Stimulated activated naive CD8-positive, alpha-beta T cell treated with anti-CD3 and anti-CD28 coated beads, Interleukin-15, Interleukin-2, amounts not matched to agents 100 ng/mL and 50 ng/mL, for 24 hours (primary cell): Measurements from ENCODE around the gene EIF3A.

Experiments
- H3K27ac Mint-ChIP-seq: one replicate; pipeline ENCODE4 v1.8.0; 2021; ENCODE audit warnings: mild to moderate bottlenecking, mixed read lengths
- H3K27me3 Mint-ChIP-seq: one replicate; pipeline ENCODE4 v1.8.0; 2021; ENCODE audit warnings: mixed read lengths
- H3K36me3 Mint-ChIP-seq: one replicate; pipeline ENCODE4 v1.8.0; 2021; ENCODE audit warnings: low read depth, mixed read lengths
- H3K4me1 Mint-ChIP-seq: one replicate; pipeline ENCODE4 v1.8.0; 2021; ENCODE audit warnings: low read depth, mixed read lengths
- H3K4me3 Mint-ChIP-seq: one replicate; pipeline ENCODE4 v1.8.0; 2021; ENCODE audit warnings: mild to moderate bottlenecking, mixed read lengths
- H3K9me3 Mint-ChIP-seq: one replicate; pipeline ENCODE4 v1.8.0; 2021; ENCODE audit warnings: mixed read lengths

The EIF3A gene

DNA sequence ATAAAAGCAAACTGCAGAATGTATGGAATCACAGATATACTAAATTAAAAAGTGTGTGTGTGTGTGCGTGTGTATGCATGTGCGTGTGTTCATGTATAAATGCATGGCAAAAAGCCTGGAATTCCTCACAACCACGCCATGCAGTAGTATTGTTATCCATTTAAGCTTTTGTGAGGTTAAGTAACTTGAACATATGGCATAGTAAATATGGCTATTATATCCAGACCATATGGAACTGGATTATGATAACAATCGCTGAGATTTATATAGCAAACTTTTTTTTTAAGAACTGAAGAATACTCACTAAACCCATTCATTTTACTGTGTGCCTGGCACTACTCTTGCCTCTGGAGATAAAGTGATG is 73.4 kb downstream of the EIF3A start:
- H3K4me3 Mint-ChIP-seq, result no peak overlapping the region
- no peaks in the 10 kb centered on the region for H3K4me1 Mint-ChIP-seq
- no peaks in the 10 kb centered on the region for H3K9me3 Mint-ChIP-seq
- H3K27ac Mint-ChIP-seq, result no peak overlapping the region
- no peaks in the 10 kb centered on the region for H3K36me3 Mint-ChIP-seq
- peaks cover 22% of the 10 kb centered on the region for H3K27me3 Mint-ChIP-seq

DNA sequence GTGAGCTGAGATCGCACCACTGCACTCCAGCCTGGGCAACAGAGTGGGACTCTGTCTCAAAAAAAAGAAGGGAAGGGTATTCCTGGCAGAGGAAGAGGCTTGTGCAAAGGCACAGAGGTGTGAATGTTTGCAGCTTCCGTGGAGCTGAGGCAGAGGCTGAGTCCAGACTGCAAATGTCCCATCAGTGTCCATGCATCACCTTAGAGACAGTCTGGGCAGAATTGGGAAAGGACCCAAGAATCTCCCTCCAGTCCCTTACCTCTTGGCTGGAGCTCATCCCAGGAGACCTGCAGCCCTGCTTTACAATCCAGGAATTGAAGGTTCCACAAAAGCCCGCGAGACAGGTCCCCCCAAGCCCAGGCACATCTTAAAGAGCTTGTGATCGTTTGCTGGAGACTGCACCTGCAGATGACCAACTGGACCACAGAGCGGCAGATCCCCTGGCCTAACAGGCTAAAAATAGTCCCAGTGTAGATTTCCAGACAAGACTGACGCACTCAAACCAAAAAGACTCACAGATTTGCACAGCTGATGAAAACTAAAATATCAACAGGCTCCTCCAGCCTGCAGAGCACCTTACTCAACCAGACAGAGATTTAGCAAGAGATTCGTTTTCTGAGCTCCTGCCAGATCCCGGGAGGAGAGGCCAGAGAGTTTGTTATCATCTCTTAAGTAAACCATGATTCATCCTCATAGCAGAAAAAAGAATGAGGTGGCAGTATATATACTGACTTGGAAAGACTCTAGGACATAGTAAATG is 74.0 kb downstream of the EIF3A start:
- Mint-ChIP-seq H3K4me3 (no peak overlapping the region), H3K9me3 (no peaks in the 10 kb centered on the region), H3K27me3 (peaks cover 27% of the 10 kb centered on the region), H3K36me3 (no peaks in the 10 kb centered on the region), H3K4me1 (no peaks in the 10 kb centered on the region), H3K27ac (no peak overlapping the region)

DNA sequence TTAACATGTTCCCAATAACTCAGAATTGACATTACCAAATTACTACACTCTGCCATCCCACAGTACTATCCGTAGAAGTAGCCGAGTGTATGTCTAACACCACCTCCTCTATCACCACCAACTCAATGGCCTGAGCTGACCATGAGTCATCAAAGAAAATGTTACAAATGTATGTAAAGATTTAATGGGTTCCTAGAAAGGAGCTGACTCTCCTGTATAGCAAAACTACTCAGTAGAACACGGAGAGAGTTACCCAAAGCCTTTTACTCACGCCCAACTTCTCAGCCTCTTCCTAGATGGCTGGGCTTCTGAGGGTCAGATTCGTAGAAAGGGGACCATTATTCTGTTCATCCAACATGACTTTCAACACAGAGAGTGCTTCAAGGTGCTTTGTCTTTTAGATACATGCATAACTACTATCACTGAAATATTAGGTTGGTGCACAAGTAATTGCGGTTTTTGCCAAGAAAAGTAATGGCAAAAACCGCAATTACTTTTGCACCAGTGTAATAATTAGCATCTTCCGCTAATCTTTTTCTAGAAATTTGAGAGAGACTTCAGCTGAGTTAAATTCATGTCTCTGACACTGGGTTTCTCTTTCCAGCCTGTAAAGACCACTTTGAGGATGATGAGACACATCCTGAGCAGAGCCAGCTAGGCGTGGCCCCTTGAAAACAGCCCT is 75.1 kb downstream of the EIF3A start:
- H3K4me3 Mint-ChIP-seq, result no peak overlapping the region
- H3K9me3 Mint-ChIP-seq, result no peaks in the 10 kb centered on the region
- H3K36me3 Mint-ChIP-seq, result no peaks in the 10 kb centered on the region
- peaks cover 19% of the 10 kb centered on the region for H3K27me3 Mint-ChIP-seq
- H3K4me1 Mint-ChIP-seq, result no peaks in the 10 kb centered on the region
- H3K27ac Mint-ChIP-seq, result no peak overlapping the region

DNA sequence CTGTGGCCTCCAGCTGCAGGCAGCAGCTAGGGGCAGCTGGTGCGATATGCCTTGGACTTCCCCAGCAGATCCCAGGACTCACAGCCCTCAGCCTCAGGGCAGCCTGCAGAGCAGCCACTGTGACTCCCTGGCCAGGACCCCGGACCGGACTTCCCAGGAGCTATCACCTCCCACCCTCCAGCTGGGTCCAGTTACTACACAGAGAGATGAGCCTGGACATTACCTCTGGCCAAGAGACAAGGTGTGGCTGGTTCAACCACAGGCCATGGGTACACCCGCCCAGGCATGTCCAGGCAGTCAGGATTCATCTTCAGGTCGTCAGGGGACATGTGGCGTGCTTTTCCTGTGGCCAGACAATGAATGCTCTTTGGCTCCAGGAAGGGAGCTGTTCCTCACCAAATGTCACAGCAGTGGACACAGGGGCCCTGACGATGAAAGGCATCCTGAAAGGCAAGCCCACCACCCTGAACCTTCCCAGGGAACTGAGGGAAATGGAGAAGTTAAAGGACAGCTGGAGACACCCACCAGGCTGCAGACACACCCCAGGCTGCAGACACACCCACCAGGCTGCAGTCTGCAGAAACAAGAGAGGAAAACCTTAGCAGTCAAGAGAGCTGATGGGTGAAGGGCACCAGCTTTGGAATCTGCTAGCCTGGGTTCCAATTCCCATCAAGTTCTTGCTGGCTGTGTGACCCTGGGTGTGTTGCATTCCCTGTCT is 76.9 kb downstream of the EIF3A start:
- H3K4me3 Mint-ChIP-seq, result no peak overlapping the region
- peaks cover 27% of the 10 kb centered on the region for H3K27me3 Mint-ChIP-seq
- H3K27ac Mint-ChIP-seq, result no peak overlapping the region
- no peaks in the 10 kb centered on the region for H3K4me1 Mint-ChIP-seq
- no peaks in the 10 kb centered on the region for H3K36me3 Mint-ChIP-seq
- H3K9me3 Mint-ChIP-seq, result no peaks in the 10 kb centered on the region

DNA sequence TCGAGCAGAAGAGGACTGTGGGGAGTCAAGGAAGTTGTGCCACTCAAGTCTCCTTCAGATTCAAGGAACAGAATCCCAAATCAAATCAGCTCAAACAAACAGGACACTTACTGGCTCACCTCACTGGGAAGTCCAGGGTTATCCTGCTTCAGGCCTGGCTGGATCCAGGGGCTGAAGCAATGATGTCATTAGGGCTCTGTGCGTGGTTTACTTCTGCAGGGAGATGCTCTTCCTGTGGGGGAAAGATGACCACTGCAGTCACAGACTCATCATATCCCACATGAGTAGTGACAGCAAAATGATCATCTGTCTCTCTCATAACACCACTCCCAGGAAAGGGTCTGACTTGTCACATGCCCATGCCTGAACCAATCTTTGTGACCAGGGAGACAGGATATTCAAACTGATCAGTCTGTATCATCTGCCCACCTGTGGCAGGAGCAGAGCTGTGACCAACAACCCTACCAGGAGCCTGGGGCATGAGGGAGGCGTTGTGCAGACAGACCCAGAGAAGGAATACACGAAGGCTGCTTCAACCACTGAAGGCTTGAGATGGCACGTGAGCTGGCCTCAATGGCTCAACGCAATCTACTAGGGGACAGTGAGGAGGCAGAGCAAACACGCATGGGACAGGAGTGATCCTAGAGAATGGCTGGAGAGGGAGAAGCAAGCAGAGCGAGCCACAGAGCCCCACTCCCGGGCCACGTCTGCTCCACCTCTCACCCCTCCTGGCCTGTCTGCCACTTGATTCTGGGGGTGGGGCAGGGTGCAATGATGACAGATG is 78.7 kb downstream of the EIF3A start:
- no peaks in the 10 kb centered on the region for H3K36me3 Mint-ChIP-seq
- H3K4me1 Mint-ChIP-seq, result no peaks in the 10 kb centered on the region
- no peak overlapping the region for H3K4me3 Mint-ChIP-seq
- H3K9me3 Mint-ChIP-seq, result no peaks in the 10 kb centered on the region
- peaks cover 27% of the 10 kb centered on the region for H3K27me3 Mint-ChIP-seq
- no peak overlapping the region for H3K27ac Mint-ChIP-seq

DNA sequence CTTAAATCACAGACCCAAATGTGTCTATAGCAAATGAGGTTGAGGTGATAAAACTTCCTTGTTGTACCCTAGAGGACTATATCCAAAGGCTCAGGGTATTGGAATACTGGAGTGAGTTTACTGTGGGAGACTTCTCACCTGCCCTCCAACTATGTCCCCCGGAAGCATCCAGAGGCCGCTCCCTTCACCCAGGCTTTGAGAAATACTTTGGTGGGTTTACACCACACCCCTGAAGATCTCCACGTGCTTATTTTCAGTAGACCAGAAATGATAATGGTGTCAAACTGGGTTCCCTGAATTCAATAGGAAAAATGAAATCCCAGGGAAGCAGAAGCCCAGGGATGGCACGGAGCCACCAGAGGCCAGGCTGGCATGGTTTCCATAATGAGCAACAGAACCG is 82.4 kb downstream of the EIF3A start:
- Mint-ChIP-seq H3K9me3 (no peaks in the 10 kb centered on the region), H3K4me3 (no peak overlapping the region), H3K4me1 (no peaks in the 10 kb centered on the region), H3K27ac (no peak overlapping the region), H3K36me3 (no peaks in the 10 kb centered on the region), H3K27me3 (peaks cover 16% of the 10 kb centered on the region)

DNA sequence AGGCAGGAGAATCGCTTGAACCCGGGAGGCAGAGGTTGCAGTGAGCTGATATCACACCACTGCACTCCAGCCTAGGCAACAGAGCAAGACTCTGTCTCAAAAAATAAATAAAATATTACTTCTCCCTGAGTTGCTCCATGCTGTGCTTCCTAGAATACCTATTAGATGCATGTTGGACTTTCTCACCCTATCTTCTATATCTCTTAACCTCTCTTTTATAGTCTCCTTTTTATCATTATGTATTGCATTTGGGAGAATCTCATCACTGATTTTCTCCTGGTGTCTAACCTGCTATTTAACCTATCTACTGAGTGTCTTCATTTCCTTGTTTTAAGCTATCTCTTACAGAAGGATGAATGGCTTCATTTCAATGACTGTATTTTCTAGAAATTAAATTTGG is 83.2 kb downstream of the EIF3A start:
- H3K27ac Mint-ChIP-seq, result no peak overlapping the region
- peaks cover 16% of the 10 kb centered on the region for H3K27me3 Mint-ChIP-seq
- no peak overlapping the region for H3K4me3 Mint-ChIP-seq
- no peaks in the 10 kb centered on the region for H3K4me1 Mint-ChIP-seq
- H3K36me3 Mint-ChIP-seq, result no peaks in the 10 kb centered on the region
- no peaks in the 10 kb centered on the region for H3K9me3 Mint-ChIP-seq

DNA sequence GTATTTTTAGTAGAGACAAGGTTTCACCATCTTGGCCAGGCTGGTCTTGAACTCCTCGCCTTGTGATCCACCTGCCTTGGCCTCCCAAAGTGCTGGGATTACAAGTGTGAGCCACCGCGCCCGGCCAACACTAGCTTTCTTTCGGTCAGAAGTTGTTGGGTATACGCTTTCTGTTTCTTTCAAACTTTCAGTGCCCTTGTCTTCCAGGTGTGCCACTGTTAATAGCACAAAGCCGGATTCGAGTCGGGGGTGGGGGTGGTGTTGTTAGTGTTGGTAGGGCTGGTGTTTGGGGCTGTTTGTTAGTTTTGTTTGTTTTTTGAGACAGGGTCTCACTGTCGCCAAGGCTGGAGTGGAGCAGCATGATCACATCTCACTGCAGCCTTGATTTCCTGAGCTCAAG is 84.9 kb downstream of the EIF3A start:
- H3K27me3 Mint-ChIP-seq, result peaks cover 16% of the 10 kb centered on the region

DNA sequence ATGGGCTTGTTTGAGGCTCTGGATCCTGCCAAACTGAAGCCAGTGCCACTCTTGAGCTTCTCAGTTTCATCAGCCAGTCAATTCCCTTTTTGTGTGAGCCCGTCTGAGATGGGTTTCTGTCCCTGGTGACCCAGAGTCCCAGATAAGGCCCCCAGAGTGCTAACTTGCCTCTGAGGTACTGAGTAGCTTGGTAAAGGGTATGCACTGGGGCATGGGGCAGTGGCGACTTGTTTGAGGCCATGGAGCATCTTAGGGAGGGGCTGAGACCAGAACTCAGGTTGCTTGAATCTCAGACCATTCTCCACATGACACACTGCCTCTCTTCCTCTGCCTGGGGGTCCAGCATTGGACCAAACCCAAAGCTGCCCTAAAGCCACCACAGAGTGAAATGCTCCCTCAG is 86.3 kb downstream of the EIF3A start:
- Mint-ChIP-seq H3K36me3 (no peaks in the 10 kb centered on the region), H3K4me3 (no peak overlapping the region), H3K27me3 (peaks cover 8% of the 10 kb centered on the region), H3K27ac (no peak overlapping the region), H3K9me3 (no peaks in the 10 kb centered on the region), H3K4me1 (no peaks in the 10 kb centered on the region)

More for the DNA sequence above, 84.9 kb downstream of the EIF3A start:
- no peaks in the 10 kb centered on the region for H3K36me3 Mint-ChIP-seq
- H3K9me3 Mint-ChIP-seq, result no peaks in the 10 kb centered on the region
- H3K4me3 Mint-ChIP-seq, result no peak overlapping the region
- no peak overlapping the region for H3K27ac Mint-ChIP-seq
- no peaks in the 10 kb centered on the region for H3K4me1 Mint-ChIP-seq

DNA sequence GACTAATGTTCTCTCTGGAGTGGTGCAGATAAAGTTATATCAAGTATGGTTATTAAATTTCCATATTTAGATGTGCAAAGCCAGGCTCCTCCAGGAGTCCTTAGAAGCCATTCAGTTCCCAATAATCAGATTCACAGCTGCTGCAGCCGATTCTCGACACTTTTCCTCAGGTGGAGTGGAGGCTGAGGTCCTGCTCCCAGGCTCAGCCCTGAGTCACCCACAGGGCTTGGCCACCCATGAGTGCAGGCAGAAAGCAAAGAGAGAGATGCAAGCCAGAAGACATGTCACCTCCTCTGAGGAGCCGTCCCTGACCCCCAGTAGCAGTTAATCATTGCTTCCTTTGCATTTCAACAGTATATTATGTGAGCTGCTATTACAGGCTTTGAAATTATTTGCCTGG is 87.4 kb downstream of the EIF3A start:
- Mint-ChIP-seq H3K9me3 (peaks cover 4% of the 10 kb centered on the region), H3K27ac (no peak overlapping the region), H3K4me3 (no peak overlapping the region), H3K36me3 (no peaks in the 10 kb centered on the region), H3K27me3 (peaks cover 8% of the 10 kb centered on the region), H3K4me1 (no peaks in the 10 kb centered on the region)

DNA sequence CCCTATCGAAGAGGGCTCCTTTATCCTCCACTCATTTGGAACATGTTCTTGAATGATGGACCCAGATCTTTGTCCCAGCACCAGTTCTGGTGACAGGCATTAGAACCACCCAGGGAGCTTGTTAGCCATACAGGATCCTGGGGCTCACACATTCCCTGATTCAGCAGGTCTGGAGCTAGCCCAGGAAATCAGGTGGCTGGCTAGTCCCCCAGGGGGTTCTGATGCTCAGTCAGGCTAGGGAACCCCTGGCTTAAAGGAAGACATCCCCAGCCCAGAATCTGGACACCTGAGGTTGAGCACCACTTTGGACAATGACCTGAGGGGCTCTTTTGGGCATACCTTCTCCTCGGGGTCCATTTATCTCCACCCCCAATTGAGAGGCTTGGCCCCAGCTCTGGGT is 88.1 kb downstream of the EIF3A start:
- Mint-ChIP-seq H3K36me3 (no peaks in the 10 kb centered on the region), H3K27me3 (peaks cover 8% of the 10 kb centered on the region)

DNA sequence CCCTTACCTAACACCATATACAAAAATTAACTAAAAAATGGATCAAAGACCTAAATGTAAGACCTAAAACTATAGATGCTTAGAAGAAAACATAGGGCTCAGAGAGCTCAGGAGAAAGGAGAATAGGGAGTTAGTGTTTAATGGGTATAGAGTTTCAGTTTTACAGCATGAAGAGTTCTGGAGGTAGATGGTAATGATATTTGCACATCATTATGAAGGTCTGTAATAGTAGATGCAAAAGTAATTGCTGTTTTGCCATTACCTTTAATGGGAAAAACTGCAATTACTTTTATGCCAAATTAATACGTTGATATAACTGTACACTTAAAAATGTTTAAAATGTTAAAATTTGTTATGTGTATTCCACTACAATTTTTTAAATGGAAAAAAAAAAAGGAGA is 90.3 kb downstream of the EIF3A start:
- peaks cover 12% of the 10 kb centered on the region for H3K27me3 Mint-ChIP-seq
- H3K36me3 Mint-ChIP-seq, result no peaks in the 10 kb centered on the region
- peaks cover 6% of the 10 kb centered on the region for H3K4me1 Mint-ChIP-seq
- H3K27ac Mint-ChIP-seq, result no peak overlapping the region
- H3K9me3 Mint-ChIP-seq, result peaks cover 4% of the 10 kb centered on the region
- no peak overlapping the region for H3K4me3 Mint-ChIP-seq

More for the DNA sequence above, 88.1 kb downstream of the EIF3A start:
- no peak overlapping the region for H3K4me3 Mint-ChIP-seq
- H3K9me3 Mint-ChIP-seq, result peaks cover 4% of the 10 kb centered on the region
- H3K27ac Mint-ChIP-seq, result no peak overlapping the region
- no peaks in the 10 kb centered on the region for H3K4me1 Mint-ChIP-seq

DNA sequence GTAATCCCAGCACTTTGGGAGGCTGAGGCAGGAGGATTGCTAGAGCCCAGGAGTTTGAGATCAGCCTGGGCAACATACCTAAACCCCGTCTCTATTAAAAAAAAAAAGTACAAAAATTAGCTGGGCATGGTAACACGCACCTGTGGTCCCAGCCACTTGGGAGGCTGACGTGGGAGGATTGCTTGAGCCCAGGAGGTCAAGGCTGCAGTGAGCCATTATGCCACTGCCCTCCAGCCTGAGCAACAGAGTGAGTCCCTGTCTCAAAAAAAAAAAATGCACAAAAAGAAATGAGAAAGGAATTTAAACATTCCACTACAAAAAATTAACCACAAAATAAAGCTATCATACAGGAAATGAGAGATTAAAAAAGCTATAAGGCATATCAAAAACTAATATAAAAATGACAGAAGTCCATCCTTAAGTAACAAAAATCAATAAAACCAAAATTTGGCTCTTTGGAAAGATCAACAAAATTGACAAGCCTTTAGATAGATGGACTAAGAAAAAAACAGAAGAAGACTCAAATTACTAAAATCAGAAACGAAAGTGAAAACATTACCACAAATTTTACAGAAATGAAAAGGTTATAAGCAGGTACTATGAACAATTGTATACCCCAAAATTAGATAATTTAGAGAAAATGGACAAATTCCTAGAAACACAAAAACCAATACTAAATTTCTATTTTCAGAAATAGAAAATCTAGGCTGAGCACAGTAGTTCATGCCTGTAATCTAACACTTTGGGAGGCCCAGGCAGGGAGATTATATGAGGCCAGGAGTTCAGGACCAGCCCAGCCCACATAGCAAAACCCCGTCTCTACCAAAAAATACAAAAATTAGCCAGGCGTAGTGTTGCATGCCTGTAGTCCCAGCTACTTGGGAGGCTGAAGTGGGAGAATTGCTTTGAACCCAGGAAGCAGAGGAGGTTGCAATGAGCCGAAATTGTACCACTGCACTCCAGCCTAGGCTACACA is 93.5 kb downstream of the EIF3A start:
- no peak overlapping the region for H3K27ac Mint-ChIP-seq
- H3K4me3 Mint-ChIP-seq, result no peak overlapping the region
- H3K27me3 Mint-ChIP-seq, result peaks cover 8% of the 10 kb centered on the region
- H3K36me3 Mint-ChIP-seq, result peaks cover 5% of the 10 kb centered on the region
- peaks cover 10% of the 10 kb centered on the region for H3K9me3 Mint-ChIP-seq
- peaks cover 6% of the 10 kb centered on the region for H3K4me1 Mint-ChIP-seq

DNA sequence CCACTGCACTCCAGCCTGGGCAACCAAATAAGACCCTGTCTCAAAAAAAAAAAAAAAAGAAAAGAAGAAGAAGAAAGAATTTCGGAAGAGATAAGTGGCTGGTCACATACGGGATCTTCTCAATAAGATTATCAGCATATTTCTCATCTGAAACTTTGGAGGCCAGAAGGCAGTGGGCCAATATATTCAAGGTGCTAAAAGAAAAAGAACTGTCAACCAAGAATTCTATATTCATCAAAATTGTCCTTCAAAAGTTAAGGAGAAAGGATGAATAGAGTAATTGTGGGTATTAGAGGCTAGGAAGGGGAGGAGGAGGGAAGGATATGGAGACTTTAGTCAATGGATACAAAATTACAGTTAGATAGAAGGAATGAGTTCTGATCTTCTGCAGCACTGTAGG is 95.0 kb downstream of the EIF3A start:
- Mint-ChIP-seq H3K4me3 (no peak overlapping the region), H3K27me3 (peaks cover 3% of the 10 kb centered on the region), H3K9me3 (peaks cover 10% of the 10 kb centered on the region), H3K27ac (no peak overlapping the region), H3K36me3 (peaks cover 5% of the 10 kb centered on the region), H3K4me1 (peaks cover 6% of the 10 kb centered on the region)
